Hepatocyte (in vitro differentiated cells): ENCODE data around the gene DEUP1.

Experiments used
- CTCF ChIP-seq: fragments of 200-600 bp; sonication (generic); IDR thresholded peaks from 2 replicates; pipeline ENCODE4 v1.5.1; 2016; ENCODE audit warnings: antibody characterized with exemption, mild to moderate bottlenecking; ENCODE audit not compliant: poor library complexity
- EZH2 ChIP-seq: fragments of 200-600 bp; sonication (generic); IDR thresholded peaks from 2 replicates; pipeline ENCODE4 v1.6.1; 2016; ENCODE audit warnings: antibody characterized with exemption, mild to moderate bottlenecking, borderline replicate concordance

- TF ChIP-seq CTCF (no peak), EZH2 (no peak)
Observed at GRCh38 chr11:93458286-93458685, 127.7 kb downstream of the DEUP1 start.
